GM21619 (cell line): ENCODE data around the gene ERP27.

ENCODE experiments used
- ATAC-seq: cut with Tn5 transposase; IDR thresholded peaks from one replicate; pipeline ENCODE4 v1.9.1; 2021; ENCODE audit not compliant: unreplicated experiment

The ERP27 gene

GRCh38 chr12:14937014-14937413 is 1.3 kb downstream of the ERP27 start:
- no peak for ATAC-seq

- ATAC-seq: no peak
Observed at GRCh38 chr12:14936224-14936861, 2.0 kb downstream of the ERP27 start.

- ATAC-seq: no peak
Observed at GRCh38 chr12:14935031-14935430, 3.3 kb downstream of the ERP27 start.

- no peak for ATAC-seq
Observed at GRCh38 chr12:14934511-14934910, 3.8 kb downstream of the ERP27 start.

- no peak for ATAC-seq
Observed at GRCh38 chr12:14931791-14932560, 6.4 kb downstream of the ERP27 start.

GRCh38 chr12:14931359-14931758 is 7.0 kb downstream of the ERP27 start:
- no peak for ATAC-seq

GRCh38 chr12:14930299-14930698 is 8.0 kb downstream of the ERP27 start:
- ATAC-seq: no peak

GRCh38 chr12:14928931-14929330 is 9.4 kb downstream of the ERP27 start:
- no peak for ATAC-seq

GRCh38 chr12:14927267-14927666 is 11.1 kb downstream of the ERP27 start:
- no peak for ATAC-seq

- ATAC-seq: no peak
Observed at GRCh38 chr12:14924541-14924940, 13.8 kb downstream of the ERP27 start.

- ATAC-seq: no peak
Observed at GRCh38 chr12:14923944-14924343, 14.4 kb downstream of the ERP27 start.

GRCh38 chr12:14921218-14921617 is 17.1 kb downstream of the ERP27 start:
- ATAC-seq: no peak

GRCh38 chr12:14920475-14921126 is 17.7 kb downstream of the ERP27 start:
- no peak for ATAC-seq

- no peak for ATAC-seq
Observed at GRCh38 chr12:14919455-14919854, 18.9 kb downstream of the ERP27 start.

- ATAC-seq: no peak
Observed at GRCh38 chr12:14915736-14916135, 22.6 kb downstream of the ERP27 start.

- no peak for ATAC-seq
Observed at GRCh38 chr12:14913381-14913781, 25.0 kb downstream of the ERP27 start.

- no peak for ATAC-seq
Observed at GRCh38 chr12:14911131-14911530, 27.2 kb downstream of the ERP27 start.

GRCh38 chr12:14910090-14910915 is 28.0 kb downstream of the ERP27 start:
- ATAC-seq: no peak

GRCh38 chr12:14907953-14908352 is 30.4 kb downstream of the ERP27 start:
- ATAC-seq: no peak

GRCh38 chr12:14906114-14906513 is 32.2 kb downstream of the ERP27 start:
- no peak for ATAC-seq

- ATAC-seq: no peak
Observed at GRCh38 chr12:14905269-14906004, 32.9 kb downstream of the ERP27 start.
